IgD-negative memory B cell (primary cell): Measurements from ENCODE around the gene XXYLT1. TPM values are rescaled to one million over a fixed set of nuclear protein-coding genes. Genes with fewer than 3 reads are reported as not detected.

Experiments used
- H3K27ac Mint-ChIP-seq, 3 donors: one replicate each; pipeline ENCODE4 v1.8.0; 2020 to 2022; ENCODE audit warnings: mild to moderate bottlenecking in 3 of 3, mixed read lengths in 3 of 3, moderate library complexity in 1 of 3
- H3K27me3 Mint-ChIP-seq: one replicate; pipeline ENCODE4 v1.8.0; 2021; ENCODE audit warnings: mixed read lengths
- H3K36me3 Mint-ChIP-seq: one replicate; pipeline ENCODE4 v1.8.0; 2020; ENCODE audit warnings: mild to moderate bottlenecking, mixed read lengths
- H3K4me1 Mint-ChIP-seq, 3 donors: one replicate each; pipeline ENCODE4 v1.8.0; 2020 to 2022; ENCODE audit warnings: mixed read lengths in 3 of 3, mild to moderate bottlenecking in 1 of 3
- H3K4me3 Mint-ChIP-seq, 4 donors: one replicate each; pipeline ENCODE4 v1.8.0; 2020 to 2022; ENCODE audit warnings: mild to moderate bottlenecking in 4 of 4, mixed read lengths in 4 of 4, moderate library complexity in 3 of 4
- H3K9me3 Mint-ChIP-seq, 3 donors: one replicate each; pipeline ENCODE4 v1.8.0; 2020 to 2021; ENCODE audit warnings: mixed read lengths in 3 of 3, mild to moderate bottlenecking in 1 of 3
- polyA plus RNA-seq: library from polyadenylated mRNA; unstranded; fragments of 300-500 nt; fragmentation: Illumina TruSeq; gene quantifications from one replicate; pipeline ENCODE4 v1.2.3, GENCODE V29; 2021

Gene XXYLT1
- polyA plus RNA-seq, 1 donor from 2014 or later: 5.2 TPM

DNA sequence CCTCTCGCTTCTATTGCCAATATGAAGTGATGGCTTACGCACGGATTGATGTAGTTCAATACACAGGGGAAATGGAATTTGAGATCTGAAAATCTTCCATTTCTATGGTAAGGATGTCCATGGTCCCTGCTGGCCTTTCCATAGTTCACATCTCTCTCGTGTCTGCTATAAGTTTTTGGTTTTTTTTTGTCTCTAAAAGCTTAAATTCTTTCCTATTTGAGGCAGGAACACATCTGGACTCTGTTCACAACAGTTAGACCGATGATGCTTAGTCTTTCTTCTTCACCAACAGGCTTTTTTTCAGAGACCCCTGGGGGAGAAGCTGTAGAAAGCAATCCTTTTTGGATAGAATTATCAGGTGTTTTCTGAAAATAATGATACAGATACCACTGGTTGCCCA is 108.1 kb downstream of the XXYLT1 start:
- Mint-ChIP-seq H3K27ac (peak overlapping the region in 1 of 3 donors; percentile 9), H3K4me1 (peaks cover 32 to 47% (median 38%) of the 10 kb centered on the region in 3 donors), H3K4me3 (no peak overlapping the region), H3K9me3 (no peaks in the 10 kb centered on the region), H3K36me3 (no peaks in the 10 kb centered on the region), H3K27me3 (no peaks in the 10 kb centered on the region)

DNA sequence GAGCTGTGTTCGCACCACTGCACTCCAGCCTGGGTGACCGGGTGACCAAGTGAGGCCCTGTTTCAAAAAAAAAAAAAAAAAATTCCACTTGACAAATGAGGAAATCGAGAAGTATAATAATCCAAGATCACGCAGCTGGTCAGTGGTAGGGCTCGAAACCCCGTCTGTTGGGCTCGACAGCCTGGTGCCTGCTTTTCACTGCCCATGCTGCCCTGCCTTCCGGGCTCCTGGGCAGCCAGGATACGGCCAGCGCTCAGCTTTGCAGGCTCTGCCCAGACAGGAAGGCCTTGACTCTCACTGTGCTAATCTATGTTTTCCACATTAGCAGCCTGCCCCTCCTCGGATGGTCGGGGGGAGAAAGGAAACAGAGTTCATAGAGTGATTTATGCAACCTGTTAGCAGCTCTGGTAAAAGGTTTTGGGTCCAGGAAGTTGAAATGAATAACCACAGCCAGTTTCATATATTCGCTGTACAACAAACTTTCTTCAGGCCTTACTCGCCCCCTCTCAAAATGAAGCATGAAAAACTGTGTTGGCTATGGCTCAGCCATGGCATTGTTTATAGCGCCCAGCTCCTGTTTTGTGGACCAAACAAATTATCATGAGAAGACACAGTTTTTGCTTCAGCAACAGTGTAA is 108.8 kb downstream of the XXYLT1 start:
- H3K27me3 Mint-ChIP-seq: no peaks in the 10 kb centered on the region
- peak overlapping the region in 2 of 3 donors; percentile 9 to 68 for H3K27ac Mint-ChIP-seq
- H3K36me3 Mint-ChIP-seq: no peaks in the 10 kb centered on the region
- H3K4me3 Mint-ChIP-seq: peak overlapping the region in 2 of 4 donors; percentile 72 to 76
- H3K4me1 Mint-ChIP-seq: peaks cover 37 to 54% (median 44%) of the 10 kb centered on the region in 3 donors
- H3K9me3 Mint-ChIP-seq: no peaks in the 10 kb centered on the region

DNA sequence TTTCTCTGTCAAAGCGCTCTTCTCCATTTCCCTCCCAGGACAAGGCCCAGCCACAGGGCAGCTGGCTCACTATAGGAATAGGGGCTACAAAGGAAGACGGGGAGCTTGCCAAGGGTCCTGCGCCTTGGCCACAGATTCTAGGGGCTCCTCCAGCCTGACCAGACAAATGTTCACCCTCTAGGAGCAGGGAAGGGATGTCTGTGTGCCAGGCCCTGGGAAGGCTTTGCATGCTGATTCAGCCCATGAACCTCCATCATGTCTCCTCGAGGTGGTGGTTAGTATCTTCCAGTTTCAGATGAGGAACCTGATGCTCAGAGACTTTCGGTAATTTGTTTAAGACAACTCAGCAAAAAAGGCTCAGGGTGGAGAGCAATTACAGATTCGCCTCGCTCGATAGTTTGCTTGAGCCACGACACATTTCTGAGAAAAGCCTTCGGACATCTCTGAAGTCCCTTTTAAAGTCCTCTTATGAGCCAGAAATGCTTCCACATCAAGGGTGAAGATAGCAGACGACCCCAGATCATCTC is 110.0 kb downstream of the XXYLT1 start:
- Mint-ChIP-seq H3K4me3 (peak overlapping the region in 2 of 4 donors; percentile 81 to 85), H3K9me3 (no peaks in the 10 kb centered on the region), H3K27me3 (no peaks in the 10 kb centered on the region), H3K27ac (peak overlapping the region in 2 of 3 donors; percentile 36 to 68), H3K36me3 (no peaks in the 10 kb centered on the region), H3K4me1 (peaks cover 44 to 66% (median 52%) of the 10 kb centered on the region in 3 donors)

DNA sequence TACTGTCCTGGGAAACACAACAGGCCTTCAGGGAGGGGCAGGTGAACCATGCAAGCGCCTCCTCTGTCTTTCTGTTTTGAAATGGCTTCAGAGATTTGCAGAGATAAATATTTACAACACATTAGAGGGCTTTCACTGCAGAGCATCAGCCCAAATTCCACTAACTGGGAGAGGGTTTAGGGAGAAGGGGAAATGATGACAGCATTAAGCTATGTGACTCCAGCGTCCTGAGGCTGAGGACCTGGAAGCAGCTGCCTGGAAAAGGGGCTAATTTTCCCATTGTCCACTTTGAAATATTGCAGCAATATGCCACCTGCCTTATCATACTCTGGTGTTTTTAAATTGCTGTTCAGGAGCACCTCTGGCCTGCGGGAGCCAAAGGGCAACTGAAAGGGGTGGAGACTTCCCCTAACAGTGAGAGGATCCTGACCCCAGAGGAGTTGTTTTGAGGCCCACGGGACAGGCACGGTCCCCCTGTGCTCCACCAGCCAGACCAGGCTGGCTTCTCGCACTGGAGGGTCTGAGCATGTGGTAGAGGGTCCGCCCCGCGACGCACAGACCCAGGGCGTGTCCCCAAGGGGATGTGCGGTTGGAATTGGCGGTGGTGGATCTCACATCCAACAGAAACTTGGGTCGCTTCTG is 110.6 kb downstream of the XXYLT1 start:
- peak overlapping the region in 3 of 4 donors; percentile 44 to 85 (median 47) for H3K4me3 Mint-ChIP-seq
- no peaks in the 10 kb centered on the region for H3K36me3 Mint-ChIP-seq
- peak overlapping the region in 2 of 3 donors; percentile 36 to 81 for H3K27ac Mint-ChIP-seq
- H3K27me3 Mint-ChIP-seq: no peaks in the 10 kb centered on the region
- no peaks in the 10 kb centered on the region for H3K9me3 Mint-ChIP-seq
- peaks cover 49 to 71% (median 55%) of the 10 kb centered on the region in 3 donors for H3K4me1 Mint-ChIP-seq

DNA sequence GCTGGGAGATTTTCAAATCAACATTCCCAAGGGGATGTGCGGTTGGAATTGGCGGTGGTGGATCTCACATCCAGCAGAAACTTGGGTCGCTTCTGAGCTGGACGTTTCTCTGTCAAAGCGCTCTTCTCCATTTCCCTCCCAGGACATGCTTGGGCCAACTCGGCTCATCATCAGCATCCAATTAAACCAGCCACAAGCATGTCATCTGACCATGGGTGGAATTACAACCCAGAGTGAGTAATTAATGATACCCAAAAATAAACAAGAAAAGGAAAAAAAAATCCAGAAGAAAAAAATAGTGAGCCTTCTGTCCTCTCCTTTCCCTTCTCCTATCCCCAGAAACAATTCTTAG is 111.2 kb downstream of the XXYLT1 start:
- Mint-ChIP-seq H3K9me3 (no peaks in the 10 kb centered on the region), H3K27ac (peak overlapping the region in 2 of 3 donors; percentile 76 to 81), H3K4me3 (peak overlapping the region in 2 of 4 donors; percentile 44 to 85), H3K36me3 (no peaks in the 10 kb centered on the region), H3K27me3 (no peaks in the 10 kb centered on the region), H3K4me1 (peaks cover 55 to 75% (median 60%) of the 10 kb centered on the region in 3 donors)

DNA sequence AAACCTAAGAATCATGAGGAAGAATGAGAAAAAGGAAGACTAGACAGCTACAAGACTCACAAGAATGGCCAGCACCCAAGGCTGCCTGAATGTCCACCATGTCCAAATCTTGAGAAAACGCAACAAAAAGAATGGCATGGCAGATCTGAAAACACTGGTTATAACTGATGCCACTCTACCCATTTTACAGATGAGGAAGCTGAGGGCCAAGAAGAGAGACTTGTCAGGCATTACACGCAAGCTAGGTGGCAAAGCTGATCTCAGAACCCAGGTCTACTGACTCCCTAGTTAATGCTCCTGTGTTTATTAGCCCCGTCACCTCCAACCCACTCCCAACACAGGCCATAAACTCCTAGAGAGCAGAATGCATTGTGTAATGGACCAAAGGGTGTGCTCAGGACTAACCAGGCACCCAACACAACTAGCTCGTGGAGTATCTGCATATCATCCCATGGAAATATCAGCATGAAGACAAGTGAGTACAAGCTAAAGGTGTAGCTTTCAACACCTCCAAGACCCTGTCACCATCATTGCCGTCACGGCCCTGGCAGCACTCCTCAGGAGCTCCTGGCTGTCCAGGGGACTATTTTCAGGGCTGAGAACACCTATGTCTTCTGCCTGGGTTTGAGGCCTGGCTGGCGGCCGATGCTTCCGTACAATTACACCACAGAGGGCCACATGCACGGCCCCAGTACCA is 111.7 kb downstream of the XXYLT1 start:
- Mint-ChIP-seq H3K4me3 (no peak overlapping the region), H3K4me1 (peaks cover 58 to 80% (median 64%) of the 10 kb centered on the region in 3 donors), H3K9me3 (no peaks in the 10 kb centered on the region), H3K36me3 (no peaks in the 10 kb centered on the region), H3K27me3 (no peaks in the 10 kb centered on the region), H3K27ac (peak overlapping the region in 1 of 3 donors; percentile 76)

DNA sequence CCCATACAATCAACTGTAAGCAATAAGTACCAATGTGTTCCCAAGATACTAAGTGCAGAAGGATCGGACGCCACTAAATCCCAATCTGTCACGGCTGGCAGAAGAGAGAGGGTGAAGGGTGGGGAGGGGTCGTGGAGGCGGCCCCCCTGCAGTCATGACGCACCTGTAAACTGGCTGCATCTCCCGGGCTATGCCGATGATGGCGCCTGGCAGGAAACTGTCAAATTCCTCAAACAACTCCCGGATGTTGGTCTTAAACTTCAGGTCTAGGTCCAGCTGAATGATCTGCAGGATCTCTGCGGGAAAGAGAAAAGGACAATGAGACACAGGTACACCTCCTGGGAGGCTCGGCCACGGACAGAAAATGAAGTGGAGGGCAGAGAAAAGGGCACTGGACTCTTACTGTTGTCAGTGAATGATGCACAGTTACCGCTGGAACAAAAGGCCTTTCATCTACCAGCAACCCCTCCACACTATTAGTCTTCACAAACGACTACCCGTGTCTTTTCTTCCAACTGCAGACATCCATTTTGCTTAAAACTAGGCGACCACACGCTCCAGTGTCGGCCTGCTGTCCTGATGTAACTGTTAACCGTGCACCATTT is 114.6 kb downstream of the XXYLT1 start:
- H3K27me3 Mint-ChIP-seq: no peaks in the 10 kb centered on the region

DNA sequence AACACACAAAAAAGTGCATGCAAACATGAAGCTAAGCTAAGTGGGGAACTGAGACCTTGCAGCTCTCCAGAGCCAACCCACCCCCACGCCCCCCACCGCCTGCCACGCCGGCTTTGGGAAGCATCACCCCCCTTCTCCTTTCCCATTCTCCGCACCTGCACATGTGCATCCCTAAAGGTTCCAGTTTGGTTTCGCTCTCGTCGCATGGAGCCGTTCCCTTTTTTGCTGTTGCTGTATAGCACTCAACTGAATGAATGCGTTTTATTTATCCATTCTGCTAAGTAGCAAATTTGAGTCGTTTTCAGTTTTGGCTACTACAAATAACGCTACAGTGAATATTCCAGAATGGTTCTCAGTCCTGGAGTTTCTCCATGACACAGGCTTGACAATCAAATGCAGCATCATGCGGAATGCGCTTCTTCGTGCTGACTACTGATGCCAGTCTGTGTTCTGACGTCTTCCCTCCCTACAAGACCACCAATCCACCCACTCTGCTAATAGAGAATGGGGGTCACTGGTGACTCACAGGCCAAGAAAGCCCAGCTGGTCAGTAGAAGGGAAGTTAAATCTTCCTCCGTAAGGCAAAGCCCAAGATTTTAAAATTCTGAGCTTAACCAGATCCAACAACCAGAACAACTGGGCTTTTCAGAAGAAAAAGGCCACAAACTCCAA is 115.3 kb downstream of the XXYLT1 start:
- Mint-ChIP-seq H3K27me3 (no peaks in the 10 kb centered on the region), H3K27ac (peak overlapping the region in 2 of 3 donors; percentile 79 to 93), H3K36me3 (no peaks in the 10 kb centered on the region), H3K4me1 (peaks cover 56 to 71% (median 66%) of the 10 kb centered on the region in 3 donors), H3K9me3 (no peaks in the 10 kb centered on the region), H3K4me3 (peak overlapping the region in 2 of 4 donors; percentile 16 to 71)

More for the DNA sequence above, 114.6 kb downstream of the XXYLT1 start:
- Mint-ChIP-seq H3K36me3 (no peaks in the 10 kb centered on the region), H3K4me1 (peaks cover 61 to 76% (median 69%) of the 10 kb centered on the region in 3 donors), H3K4me3 (peak overlapping the region in 2 of 4 donors; percentile 16 to 71), H3K27ac (peak overlapping the region; percentile 79 to 95 (median 93)), H3K9me3 (no peaks in the 10 kb centered on the region)

DNA sequence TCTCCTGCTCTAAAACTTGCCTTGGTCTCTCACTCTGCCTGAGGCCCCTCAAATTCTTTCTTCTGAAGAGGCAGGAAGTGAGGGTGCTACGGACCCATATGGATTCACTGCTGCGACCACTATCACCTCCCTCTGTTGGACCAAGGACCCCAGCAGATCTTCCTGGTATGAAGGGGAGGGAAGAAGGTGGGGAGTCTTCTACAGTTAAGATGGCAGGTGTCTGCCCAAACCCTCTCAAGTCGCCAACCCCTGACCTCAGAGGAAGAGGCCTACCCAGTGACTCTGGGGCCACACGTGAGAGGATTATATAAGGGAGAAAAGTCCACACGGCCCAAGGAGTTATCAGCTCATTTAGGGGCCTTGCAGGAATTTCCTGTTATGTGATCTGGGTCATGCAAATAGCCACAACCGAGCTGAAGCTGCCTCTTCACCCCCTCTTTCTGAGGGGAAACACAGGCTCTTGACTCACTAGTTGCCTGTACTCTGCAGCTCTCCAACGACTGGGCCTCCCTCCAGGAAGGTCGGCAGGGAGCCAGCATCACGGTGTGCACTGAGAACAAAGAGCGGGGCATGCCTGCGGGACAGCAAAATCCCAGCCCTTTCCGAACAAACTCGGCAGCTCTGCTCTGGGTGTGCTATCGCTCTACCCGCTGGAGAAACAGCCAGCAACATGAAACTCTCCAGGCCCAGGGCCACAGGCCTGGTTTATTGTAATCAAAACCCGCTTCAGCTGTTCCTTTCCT is 116.0 kb downstream of the XXYLT1 start:
- H3K4me3 Mint-ChIP-seq: peak overlapping the region in 3 of 4 donors; percentile 54 to 88 (median 78)
- H3K27ac Mint-ChIP-seq: peak overlapping the region; percentile 79 to 95 (median 85)
- H3K4me1 Mint-ChIP-seq: peaks cover 60 to 71% (median 66%) of the 10 kb centered on the region in 3 donors
- no peaks in the 10 kb centered on the region for H3K27me3 Mint-ChIP-seq
- H3K9me3 Mint-ChIP-seq: no peaks in the 10 kb centered on the region
- no peaks in the 10 kb centered on the region for H3K36me3 Mint-ChIP-seq

DNA sequence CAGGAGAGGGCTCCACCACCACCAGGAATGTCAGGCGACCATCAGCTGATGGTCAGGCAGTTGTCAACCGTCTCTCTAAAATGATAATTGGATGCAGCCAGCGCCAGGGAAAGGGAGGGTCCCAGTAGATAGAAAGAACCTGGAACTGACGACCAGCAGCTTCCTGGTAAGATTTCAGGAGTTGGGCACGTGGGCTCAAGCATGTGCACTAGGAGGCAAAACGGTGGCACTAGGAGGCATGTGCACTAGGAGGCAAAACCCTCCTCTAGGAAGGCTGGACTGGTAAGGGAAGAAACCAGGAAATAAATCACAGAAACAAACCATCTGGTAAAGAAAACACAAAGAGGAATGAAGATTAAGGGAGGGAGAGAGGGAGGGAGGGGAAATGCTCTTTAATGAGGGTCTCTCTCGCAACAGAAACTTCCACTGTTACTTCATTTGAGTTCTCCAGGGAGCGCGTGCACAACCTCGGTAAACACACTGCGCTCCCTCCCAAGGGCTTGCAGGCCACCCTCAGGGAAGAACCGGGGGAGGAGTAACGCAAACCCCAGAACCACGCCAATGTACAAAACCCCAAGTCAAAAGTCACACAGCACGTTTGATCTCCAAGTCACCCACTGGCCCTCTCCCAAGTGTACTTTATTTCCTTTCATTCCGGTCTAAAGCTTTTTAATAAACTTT is 116.7 kb downstream of the XXYLT1 start:
- Mint-ChIP-seq H3K9me3 (no peaks in the 10 kb centered on the region), H3K27me3 (no peaks in the 10 kb centered on the region), H3K4me1 (peaks cover 64 to 70% (median 66%) of the 10 kb centered on the region in 3 donors), H3K27ac (peak overlapping the region; percentile 79 to 95 (median 85)), H3K4me3 (peak overlapping the region; percentile 48 to 88 (median 71)), H3K36me3 (no peaks in the 10 kb centered on the region)

DNA sequence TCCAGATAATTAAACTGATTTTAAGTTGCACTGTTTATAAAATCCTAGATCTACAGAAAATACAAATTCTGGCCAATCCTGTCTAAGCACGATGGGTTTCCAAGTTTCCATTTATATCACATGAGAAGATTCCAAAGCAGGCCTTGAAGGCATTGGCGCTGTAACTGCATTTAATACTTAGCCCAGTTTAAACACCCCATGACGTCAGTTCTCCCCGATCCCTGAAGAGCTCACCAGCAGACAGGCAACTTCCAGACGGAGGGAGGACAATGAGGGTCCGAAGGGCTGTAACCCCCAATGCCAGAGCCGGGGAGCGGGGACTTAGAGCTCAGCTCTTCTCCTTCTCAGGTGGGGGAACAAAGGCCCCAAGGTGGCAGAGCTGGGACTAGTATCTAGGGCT is 117.3 kb downstream of the XXYLT1 start:
- peak overlapping the region in 3 of 4 donors; percentile 2 to 88 (median 74) for H3K4me3 Mint-ChIP-seq
- peaks cover 68 to 71% (median 70%) of the 10 kb centered on the region in 3 donors for H3K4me1 Mint-ChIP-seq
- no peaks in the 10 kb centered on the region for H3K36me3 Mint-ChIP-seq
- no peaks in the 10 kb centered on the region for H3K9me3 Mint-ChIP-seq
- no peaks in the 10 kb centered on the region for H3K27me3 Mint-ChIP-seq
- H3K27ac Mint-ChIP-seq: peak overlapping the region in 2 of 3 donors; percentile 37 to 79

DNA sequence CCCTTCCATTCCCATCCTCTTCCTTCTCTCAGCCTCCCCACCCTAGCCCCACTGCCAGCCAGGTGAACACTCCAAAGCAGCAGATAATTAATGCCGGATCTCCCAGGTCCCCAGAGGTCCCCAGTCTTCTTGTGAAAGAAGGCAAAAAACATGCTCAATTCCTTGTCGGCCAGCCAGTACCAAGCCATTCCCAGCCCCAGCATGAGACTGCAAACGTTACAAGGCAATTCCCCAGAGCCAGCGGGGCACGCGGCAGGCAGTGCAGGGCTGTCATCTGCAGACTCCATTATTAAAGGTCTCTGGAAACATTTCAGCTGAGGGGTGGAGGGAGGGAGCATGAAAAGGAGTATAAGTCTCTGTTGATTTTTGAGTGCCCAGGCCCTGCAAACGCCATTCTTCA is 117.8 kb downstream of the XXYLT1 start:
- H3K4me1 Mint-ChIP-seq: peaks cover 69 to 72% (median 71%) of the 10 kb centered on the region in 3 donors
- H3K27me3 Mint-ChIP-seq: no peaks in the 10 kb centered on the region
- peak overlapping the region in 2 of 3 donors; percentile 37 to 79 for H3K27ac Mint-ChIP-seq
- H3K36me3 Mint-ChIP-seq: no peaks in the 10 kb centered on the region
- H3K4me3 Mint-ChIP-seq: peak overlapping the region in 2 of 4 donors; percentile 72 to 74
- no peaks in the 10 kb centered on the region for H3K9me3 Mint-ChIP-seq

DNA sequence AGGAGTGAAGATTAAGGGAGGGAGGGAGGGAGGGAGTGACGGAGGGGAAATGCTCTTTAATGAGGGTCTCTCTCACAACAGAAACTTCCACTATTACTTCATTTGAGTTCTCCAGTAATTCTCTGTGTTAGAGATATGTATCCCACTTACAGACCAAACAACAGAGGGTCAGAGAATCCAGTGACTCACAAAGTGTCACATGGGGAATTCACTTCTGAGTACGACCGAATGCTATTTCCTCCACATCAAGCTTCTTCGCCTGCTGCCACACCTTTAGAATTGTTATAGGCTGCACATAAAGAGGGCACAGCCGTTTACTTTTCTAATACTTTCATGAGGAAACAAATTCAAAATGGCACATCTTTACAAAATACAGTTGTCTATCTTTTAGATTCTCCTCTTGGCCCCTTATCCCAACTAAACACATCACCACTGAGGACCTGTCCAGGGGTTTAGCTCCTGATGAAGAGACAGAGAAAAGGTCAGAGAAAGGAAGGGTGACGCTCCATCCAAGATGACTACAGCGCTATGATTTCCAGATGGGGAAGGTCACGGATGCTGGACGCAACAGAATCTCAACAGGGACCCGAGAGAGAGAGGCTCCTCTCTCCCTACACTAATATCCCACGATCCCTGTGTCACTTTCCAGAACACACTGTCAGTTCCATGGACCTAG is 119.0 kb downstream of the XXYLT1 start:
- no peaks in the 10 kb centered on the region for H3K27me3 Mint-ChIP-seq
- no peak overlapping the region for H3K4me3 Mint-ChIP-seq
- no peaks in the 10 kb centered on the region for H3K36me3 Mint-ChIP-seq
- peaks cover 64 to 71% (median 70%) of the 10 kb centered on the region in 3 donors for H3K4me1 Mint-ChIP-seq
- H3K27ac Mint-ChIP-seq: peak overlapping the region in 1 of 3 donors; percentile 37
- no peaks in the 10 kb centered on the region for H3K9me3 Mint-ChIP-seq
